CD4-positive, alpha-beta memory T cell (primary cell): ENCODE data around the gene JAKMIP1. TPM values are rescaled to one million over a fixed set of nuclear protein-coding genes. Genes with fewer than 3 reads are reported as not detected.

ENCODE experiments used
- CTCF ChIA-PET: fragments of 350-600 bp; sonication (Branson Sonifier 250); formaldehyde crosslinking; loops from one replicate; lab custom pipeline; 2021; ENCODE audit warnings: inconsistent platforms; ENCODE audit not compliant: partially characterized antibody; lab: Charles Lee
- POLR2A ChIA-PET: fragments of 350-600 bp; sonication (Branson Sonifier 250); formaldehyde crosslinking; loops from one replicate; lab custom pipeline; 2021; ENCODE audit not compliant: partially characterized antibody; lab: Charles Lee
- DNase-seq, 5 donors: peaks; one replicate each; pipeline versions ENCODE4 v3.0.0 to v3.0.0-alpha.2; 2020 to 2022; ENCODE audit warnings: mixed read lengths in 1 of 5
- H3K27ac ChIP-seq: one replicate; pipeline ENCODE4 v1.7.0; 2013; ENCODE audit warnings: low read depth, low read length
- H3K27me3 ChIP-seq: 2 replicates; pipeline ENCODE4 v1.7.0; 2013; ENCODE audit warnings: mild to moderate bottlenecking, low read length, moderate library complexity; ENCODE audit not compliant: insufficient read depth
- H3K36me3 ChIP-seq: 2 replicates; pipeline ENCODE4 v1.7.0; 2013; ENCODE audit warnings: mild to moderate bottlenecking, low read length, moderate library complexity; ENCODE audit not compliant: insufficient read depth
- H3K4me1 ChIP-seq: 2 replicates; pipeline ENCODE4 v1.7.0; 2013; ENCODE audit warnings: mild to moderate bottlenecking, low read length, moderate library complexity; ENCODE audit not compliant: insufficient read depth
- H3K4me3 ChIP-seq, 2 donors: one replicate each; pipeline ENCODE4 v1.7.0; 2013; ENCODE audit warnings: low read length in 2 of 2, mild to moderate bottlenecking in 1 of 2
- H3K9me3 ChIP-seq, 2 donors: one replicate each; pipeline ENCODE4 v1.7.0; 2013; ENCODE audit warnings: low read length in 2 of 2, control low read depth in 1 of 2; ENCODE audit not compliant: control insufficient read depth in 1 of 2
- H3K27ac Mint-ChIP-seq, 7 donors: one replicate each; pipeline ENCODE4 v1.8.0; 2020 to 2021; ENCODE audit warnings: mixed read lengths in 7 of 7, mild to moderate bottlenecking in 6 of 7, inconsistent platforms in 3 of 7, moderate library complexity in 3 of 7
- H3K27me3 Mint-ChIP-seq, 2 donors: one replicate each; pipeline ENCODE4 v1.8.0; 2020 to 2021; ENCODE audit warnings: mixed read lengths in 2 of 2
- H3K36me3 Mint-ChIP-seq, 2 donors: one replicate each; pipeline ENCODE4 v1.8.0; 2020 to 2021; ENCODE audit warnings: mixed read lengths in 2 of 2, inconsistent platforms in 1 of 2, mild to moderate bottlenecking in 1 of 2
- H3K4me1 Mint-ChIP-seq, 4 donors: one replicate each; pipeline ENCODE4 v1.8.0; 2020 to 2021; ENCODE audit warnings: mixed read lengths in 4 of 4, mild to moderate bottlenecking in 1 of 4
- H3K4me3 Mint-ChIP-seq, 8 donors: one replicate each; pipeline ENCODE4 v1.8.0; 2020 to 2021; ENCODE audit warnings: mixed read lengths in 8 of 8, mild to moderate bottlenecking in 7 of 8, moderate library complexity in 6 of 8, inconsistent platforms in 3 of 8
- H3K9me3 Mint-ChIP-seq, 8 donors: one replicate each; pipeline ENCODE4 v1.8.0; 2020 to 2021; ENCODE audit warnings: mixed read lengths in 8 of 8, mild to moderate bottlenecking in 5 of 8, inconsistent platforms in 3 of 8, moderate library complexity in 1 of 8
- intact Hi-C: fragments of 100-400 bp; cut with micrococcal nuclease; formaldehyde crosslinking; loops from one replicate; pipeline ENCODE4 v1.15.1; 2023
- polyA plus RNA-seq, 2 donors: library from polyadenylated mRNA; unstranded; fragments of 300-500 nt; fragmentation: Illumina TruSeq; gene quantifications; one replicate each; pipeline ENCODE4 v1.2.3, GENCODE V29; 2021
- total RNA-seq, 2 experiments: library from RNA; stranded (reverse); gene quantifications; one replicate each; pipeline ENCODE4 v1.2.3, GENCODE V29; 2021

JAKMIP1 gene
- total and polyA plus RNA-seq, 4 experiments from 2014 or later = 2.5 to 11.5 (median 3.3) TPM

GRCh38 chr4:6232836-6233785 lies 32.8 kb upstream of the JAKMIP1 start:
- DNase-seq = no peak
- CTCF ChIA-PET = no interaction called here

GRCh38 chr4:6231663-6232165 lies 31.4 kb upstream of the JAKMIP1 start:
- H3K27ac Mint-ChIP-seq = no peak overlapping the region
- Histone ChIP-seq H3K27ac (no peak overlapping the region), H3K4me3 (no peak overlapping the region), H3K27me3 (no peaks in the 10 kb centered on the region), H3K9me3 (no peaks in the 10 kb centered on the region), H3K4me1 (no peaks in the 10 kb centered on the region), H3K36me3 (no peaks in the 10 kb centered on the region)
- no peaks in the 10 kb centered on the region for H3K9me3 Mint-ChIP-seq
- ChIA-PET CTCF (no interaction called here), POLR2A (no interaction called here)
- intact Hi-C loops = no loop called here
- DNase-seq = no peak
- H3K4me3 Mint-ChIP-seq = no peak overlapping the region
- H3K4me1 Mint-ChIP-seq = no peaks in the 10 kb centered on the region
- H3K27me3 Mint-ChIP-seq = peaks cover under 1 to 3% of the 10 kb centered on the region in 2 donors
- H3K36me3 Mint-ChIP-seq = no peaks in the 10 kb centered on the region

More at GRCh38 chr4:6232836-6233785, 32.8 kb upstream of the JAKMIP1 start:
- intact Hi-C loops = no loop called here
- no peaks in the 10 kb centered on the region for H3K36me3 Mint-ChIP-seq
- no peaks in the 10 kb centered on the region for H3K36me3 ChIP-seq
- H3K9me3 ChIP-seq = no peaks in the 10 kb centered on the region
- no peaks in the 10 kb centered on the region for H3K4me1 Mint-ChIP-seq
- H3K9me3 Mint-ChIP-seq = no peaks in the 10 kb centered on the region
- H3K27ac ChIP-seq = no peak overlapping the region
- POLR2A ChIA-PET = no interaction called here
- H3K27me3 ChIP-seq = no peaks in the 10 kb centered on the region
- H3K27ac Mint-ChIP-seq = no peak overlapping the region
- no peak overlapping the region for H3K4me3 Mint-ChIP-seq
- peaks cover 0 to 5% of the 10 kb centered on the region in 2 donors for H3K27me3 Mint-ChIP-seq
- H3K4me3 ChIP-seq = no peak overlapping the region
- no peaks in the 10 kb centered on the region for H3K4me1 ChIP-seq

- no peak overlapping the region for H3K4me3 ChIP-seq
- no peaks in the 10 kb centered on the region for H3K4me1 ChIP-seq
- no peaks in the 10 kb centered on the region for H3K9me3 ChIP-seq
- POLR2A ChIA-PET = no interaction called here
- CTCF ChIA-PET = no interaction called here
- Mint-ChIP-seq H3K27ac (no peak overlapping the region), H3K4me3 (no peak overlapping the region), H3K36me3 (no peaks in the 10 kb centered on the region), H3K4me1 (no peaks in the 10 kb centered on the region), H3K9me3 (no peaks in the 10 kb centered on the region), H3K27me3 (peaks cover 3 to 4% of the 10 kb centered on the region in 2 donors)
- intact Hi-C loops = no loop called here
- H3K36me3 ChIP-seq = no peaks in the 10 kb centered on the region
- no peak overlapping the region for H3K27ac ChIP-seq
- no peak for DNase-seq
- H3K27me3 ChIP-seq = no peaks in the 10 kb centered on the region
Measured at GRCh38 chr4:6230827-6231662, 30.7 kb upstream of the JAKMIP1 start.

GRCh38 chr4:6230502-6230785 lies 30.1 kb upstream of the JAKMIP1 start:
- POLR2A ChIA-PET = no interaction called here
- Histone ChIP-seq H3K27ac (no peak overlapping the region), H3K36me3 (no peaks in the 10 kb centered on the region), H3K4me3 (no peak overlapping the region), H3K9me3 (no peaks in the 10 kb centered on the region), H3K27me3 (no peaks in the 10 kb centered on the region), H3K4me1 (no peaks in the 10 kb centered on the region)
- peaks cover 0 to 2% (median 0%) of the 10 kb centered on the region in 8 donors for H3K9me3 Mint-ChIP-seq
- intact Hi-C loops = no loop called here
- peaks cover 3 to 8% of the 10 kb centered on the region in 2 donors for H3K27me3 Mint-ChIP-seq
- H3K27ac Mint-ChIP-seq = no peak overlapping the region
- no peak overlapping the region for H3K4me3 Mint-ChIP-seq
- no peak for DNase-seq
- H3K4me1 Mint-ChIP-seq = no peaks in the 10 kb centered on the region
- CTCF ChIA-PET = interaction anchor here (0.7 kb wide), 1 partner anchor 20 kb away, joined by 3 read pairs; no protein-coding TSS in a partner anchor
- no peaks in the 10 kb centered on the region for H3K36me3 Mint-ChIP-seq

- no peaks in the 10 kb centered on the region for H3K36me3 Mint-ChIP-seq
- CTCF ChIA-PET = interaction anchor here (0.7 kb wide), 1 partner anchor 21 kb away, joined by 3 read pairs; no protein-coding TSS in a partner anchor
Measured at GRCh38 chr4:6229671-6230501, 29.5 kb upstream of the JAKMIP1 start.

GRCh38 chr4:6229095-6229494 lies 28.7 kb upstream of the JAKMIP1 start:
- no peak overlapping the region for H3K27ac Mint-ChIP-seq
- no peaks in the 10 kb centered on the region for H3K4me1 Mint-ChIP-seq
- H3K4me3 ChIP-seq = no peak overlapping the region
- H3K4me3 Mint-ChIP-seq = no peak overlapping the region
- H3K27ac ChIP-seq = no peak overlapping the region
- no peak for DNase-seq
- intact Hi-C loops = no loop called here
- H3K36me3 Mint-ChIP-seq = no peaks in the 10 kb centered on the region
- H3K9me3 ChIP-seq = no peaks in the 10 kb centered on the region
- H3K36me3 ChIP-seq = no peaks in the 10 kb centered on the region
- H3K27me3 ChIP-seq = no peaks in the 10 kb centered on the region
- H3K4me1 ChIP-seq = no peaks in the 10 kb centered on the region
- CTCF ChIA-PET = no interaction called here
- peaks cover 0 to 5% (median 0%) of the 10 kb centered on the region in 8 donors for H3K9me3 Mint-ChIP-seq
- peaks cover 7 to 11% of the 10 kb centered on the region in 2 donors for H3K27me3 Mint-ChIP-seq
- POLR2A ChIA-PET = no interaction called here

More at GRCh38 chr4:6229671-6230501, 29.5 kb upstream of the JAKMIP1 start:
- Histone ChIP-seq H3K27me3 (no peaks in the 10 kb centered on the region), H3K4me1 (no peaks in the 10 kb centered on the region), H3K36me3 (no peaks in the 10 kb centered on the region), H3K27ac (no peak overlapping the region), H3K9me3 (no peaks in the 10 kb centered on the region), H3K4me3 (no peak overlapping the region)
- H3K27ac Mint-ChIP-seq = no peak overlapping the region
- H3K4me1 Mint-ChIP-seq = no peaks in the 10 kb centered on the region
- intact Hi-C loops = no loop called here
- no peak overlapping the region for H3K4me3 Mint-ChIP-seq
- POLR2A ChIA-PET = no interaction called here
- peaks cover 0 to 2% (median 0%) of the 10 kb centered on the region in 8 donors for H3K9me3 Mint-ChIP-seq
- DNase-seq = no peak
- peaks cover 7 to 8% of the 10 kb centered on the region in 2 donors for H3K27me3 Mint-ChIP-seq
